ENCODE data around the gene METTL21A.

Gene METTL21A

DNA sequence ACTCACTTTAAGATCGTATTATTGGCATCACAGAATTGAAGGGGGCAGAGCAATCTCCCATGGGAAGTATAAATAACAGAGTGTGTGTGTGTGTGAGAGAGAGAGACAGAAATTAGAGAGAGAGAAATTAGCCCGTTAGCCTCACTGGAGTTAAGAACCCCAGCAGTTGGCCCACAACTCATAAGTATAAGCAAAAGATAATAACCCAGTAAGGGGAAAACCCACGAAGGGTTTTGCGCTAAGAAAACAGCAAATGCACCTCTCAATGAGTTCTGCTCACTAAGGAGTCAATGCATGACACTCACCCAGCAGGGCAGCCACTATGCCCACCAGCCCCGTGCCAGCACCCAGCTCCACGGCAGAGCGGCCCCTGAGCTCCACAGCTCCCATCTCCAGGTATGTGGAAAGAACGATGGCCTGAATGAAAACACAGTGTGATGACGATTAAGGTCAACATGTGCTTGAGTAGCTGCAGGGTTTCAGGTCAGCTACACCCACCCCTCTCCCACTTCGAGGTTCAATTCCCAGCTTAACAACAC, 3.6 kb downstream of the METTL21A start:
- no peak for DNase-seq

DNA sequence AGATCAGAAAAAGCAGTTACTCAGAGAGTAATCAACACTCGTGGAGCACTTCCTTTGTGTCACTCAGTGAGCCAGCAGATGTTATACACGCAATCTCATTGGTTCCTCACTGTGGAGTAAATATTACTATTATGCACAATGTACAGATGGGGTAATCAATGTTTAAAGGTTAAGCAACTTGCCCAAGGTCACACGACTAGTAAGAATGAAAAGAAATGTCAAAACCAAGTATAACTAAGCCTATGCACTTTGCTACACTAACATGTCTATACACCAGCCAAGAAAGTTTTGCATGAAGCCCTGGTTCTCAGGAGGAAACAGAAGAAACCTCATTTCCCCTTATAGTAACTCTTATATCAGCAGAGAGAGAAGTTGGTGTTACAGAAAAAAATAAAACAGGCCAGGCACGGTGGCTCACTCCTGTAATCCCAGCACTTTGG, 5.4 kb downstream of the METTL21A start:
- DNase-seq, result no peak

DNA sequence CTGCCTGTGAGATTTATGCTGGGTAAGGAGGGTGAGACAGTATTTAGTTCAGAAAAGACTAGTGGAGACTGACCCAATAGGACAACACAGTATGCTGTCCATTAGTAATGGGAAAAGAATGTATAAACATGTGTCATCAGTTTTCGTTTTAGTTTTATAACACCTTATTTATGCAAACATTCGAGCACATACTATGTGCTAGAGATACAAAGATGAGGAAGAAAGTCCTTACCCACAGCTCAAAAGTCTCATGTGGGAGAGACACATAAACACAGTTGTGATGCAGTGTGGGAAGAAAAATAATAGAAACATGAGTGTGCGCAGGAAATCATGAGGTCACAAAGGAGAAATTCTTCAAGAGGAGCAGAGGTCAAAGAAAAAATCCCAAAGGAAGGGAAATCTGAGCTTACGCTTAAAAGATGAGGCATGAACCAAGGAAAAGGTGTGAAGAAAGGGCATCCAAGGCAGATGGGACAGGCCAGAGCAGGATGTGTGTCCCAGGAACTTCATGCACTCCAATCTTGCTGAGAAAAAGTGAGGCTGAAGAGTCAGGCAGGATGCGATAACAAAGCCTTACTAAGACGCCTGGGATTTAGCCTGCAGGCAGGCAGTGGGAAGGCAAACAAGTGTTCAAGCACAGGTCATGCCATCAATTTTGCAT, 8.1 kb downstream of the METTL21A start:
- no peak for DNase-seq

DNA sequence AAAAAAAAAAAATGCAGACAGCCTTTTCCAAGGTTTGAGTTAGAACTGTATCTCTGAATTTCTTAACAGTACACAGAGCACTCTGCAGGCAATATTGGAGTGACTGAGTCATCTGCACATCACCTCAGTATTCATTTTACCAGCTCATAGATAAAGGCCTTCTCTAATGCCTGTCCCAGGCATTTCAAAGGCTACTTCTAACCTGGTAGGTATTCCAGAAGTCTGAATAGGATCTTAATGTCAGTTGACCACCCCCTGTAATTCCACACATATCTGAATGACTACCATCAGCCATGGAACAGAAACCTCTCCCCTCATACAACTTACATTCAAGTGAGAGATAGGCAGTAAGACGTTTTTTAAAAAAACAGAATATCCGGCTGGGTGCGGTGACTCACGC, 9.0 kb downstream of the METTL21A start:
- DNase-seq, result no peak

DNA sequence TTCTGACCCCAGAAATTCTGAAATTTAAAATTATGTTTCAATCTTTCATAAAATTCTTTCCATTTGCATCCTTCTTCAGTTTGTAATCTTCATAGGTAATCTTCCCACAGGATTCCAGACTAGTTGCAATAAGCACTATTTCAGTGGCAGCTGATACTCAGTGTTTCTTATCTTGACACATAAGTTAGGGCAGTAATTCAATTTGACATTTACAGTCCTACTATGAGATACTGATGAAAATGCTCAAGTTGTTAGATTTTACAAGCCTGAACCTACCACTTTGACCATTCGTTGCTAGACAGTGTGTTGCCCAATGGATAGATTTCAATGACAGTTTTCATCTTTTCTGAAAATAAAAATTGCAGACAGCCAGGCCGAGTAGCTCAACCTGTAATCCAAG, 10.4 kb downstream of the METTL21A start:
- no peak for DNase-seq

- DNase-seq, result no peak
Measured at GRCh38 chr2:207612714-207613113, 12.5 kb downstream of the METTL21A start.

DNA sequence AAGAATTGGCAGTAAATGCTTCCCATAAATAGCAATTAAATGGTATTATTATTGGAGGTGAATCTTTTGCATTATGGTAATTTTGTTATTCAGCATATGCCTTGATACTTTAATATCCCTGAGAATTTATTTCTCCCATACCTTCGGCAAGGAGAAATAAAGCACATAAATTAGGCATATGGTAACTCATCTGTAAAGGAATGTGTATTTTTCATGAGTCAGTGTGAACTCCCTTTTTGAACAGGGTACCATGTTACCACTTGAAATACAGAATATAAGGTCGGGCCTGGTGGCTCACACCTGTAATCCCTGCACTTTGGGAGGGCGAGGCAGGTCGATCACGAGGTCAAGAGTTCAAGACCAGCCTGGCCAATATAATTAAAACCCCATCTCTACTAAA, 18.4 kb downstream of the METTL21A start:
- no peak for DNase-seq

GRCh38 chr2:207606399-207606798, 18.8 kb downstream of the METTL21A start:
- no peak for DNase-seq

DNA sequence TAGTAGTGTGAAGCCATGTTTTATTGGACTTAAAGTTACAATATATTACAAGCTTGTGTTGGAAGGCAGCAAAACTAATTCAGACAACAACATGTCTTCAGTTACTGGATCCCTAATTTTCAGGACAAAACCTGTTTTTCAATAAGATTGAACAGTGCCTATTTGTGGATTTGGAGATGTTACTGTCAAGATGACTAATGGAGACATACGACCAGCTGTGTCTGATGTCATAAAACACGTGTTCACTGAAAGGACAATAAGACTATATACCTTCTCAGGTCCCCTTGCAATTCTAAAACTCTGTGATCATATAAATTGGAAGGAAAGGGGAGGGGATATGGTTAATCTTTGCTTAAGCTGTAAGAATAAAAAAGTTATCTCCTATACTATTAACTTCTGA, 21.7 kb downstream of the METTL21A start:
- no peak for DNase-seq

DNA sequence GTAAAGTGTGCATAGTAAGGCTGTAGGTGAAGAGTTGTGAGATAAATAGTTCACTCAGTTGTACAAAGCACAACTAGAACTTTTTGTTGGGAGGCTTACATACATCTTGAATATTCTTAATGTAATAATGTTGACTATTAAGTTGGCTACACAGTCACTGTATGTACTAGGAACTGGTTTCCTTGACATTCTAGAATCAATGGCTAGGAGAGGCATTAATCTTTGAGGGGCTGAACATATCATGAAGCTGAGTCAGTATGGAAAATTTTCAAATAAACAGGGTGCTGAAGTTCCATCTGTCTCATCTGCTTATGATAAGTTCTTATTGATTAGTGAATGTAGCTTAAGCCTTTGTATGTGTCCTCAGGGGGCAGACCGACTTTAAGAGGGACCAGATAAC, 23.4 kb downstream of the METTL21A start:
- DNase-seq, result no peak

- DNase-seq, result no peak
Measured at GRCh38 chr2:207600231-207600630, 25.0 kb downstream of the METTL21A start.

GRCh38 chr2:207599636-207600035, 25.6 kb downstream of the METTL21A start:
- no peak for DNase-seq

GRCh38 chr2:207594731-207595130, 30.5 kb downstream of the METTL21A start:
- DNase-seq, result no peak

DNA sequence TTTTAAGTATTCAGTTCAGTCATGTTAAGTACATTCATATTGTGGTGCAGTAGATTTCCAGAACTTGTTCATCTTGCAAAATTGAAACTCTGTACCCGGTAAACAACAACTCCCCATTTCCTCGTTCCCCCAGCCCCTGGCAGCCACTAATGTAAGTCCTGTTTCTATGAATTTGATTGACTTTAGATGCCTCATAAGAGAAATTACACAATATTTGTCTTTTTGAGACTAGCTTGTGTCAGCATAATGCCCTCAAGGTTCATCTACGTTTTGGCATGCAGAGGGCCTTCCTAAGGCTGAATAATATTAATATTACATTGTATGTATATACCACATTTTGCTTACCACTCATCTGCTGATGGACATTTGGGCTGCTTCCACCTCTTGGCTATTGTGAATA, 30.9 kb downstream of the METTL21A start:
- DNase-seq, result no peak

GRCh38 chr2:207593277-207593676, 31.9 kb downstream of the METTL21A start:
- no peak for DNase-seq

- DNase-seq, result no peak
Measured at GRCh38 chr2:207589143-207589542, 36.1 kb downstream of the METTL21A start.

GRCh38 chr2:207587305-207587704, 37.9 kb downstream of the METTL21A start:
- DNase-seq, result no peak

- no peak for DNase-seq
Measured at GRCh38 chr2:207584952-207585351, 40.2 kb downstream of the METTL21A start.

DNA sequence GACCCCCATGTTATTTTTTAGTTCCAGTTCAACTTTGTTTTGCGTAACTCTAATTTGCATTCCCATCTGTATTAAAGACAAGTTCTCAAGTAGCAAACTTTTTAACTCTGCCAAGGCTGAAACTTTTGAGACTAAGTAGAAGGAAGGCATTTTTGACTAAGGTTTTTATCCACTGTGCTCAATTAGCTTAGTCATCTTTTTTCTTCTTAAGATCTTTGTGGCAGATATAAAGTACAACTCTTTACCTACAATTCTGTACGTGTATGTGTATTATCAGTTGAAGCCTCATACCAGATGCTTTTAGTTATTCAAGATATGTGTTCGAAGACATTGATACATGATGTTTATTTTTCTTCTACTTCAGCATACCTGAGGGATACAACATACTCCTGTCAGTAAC, 53.8 kb downstream of the METTL21A start:
- DNase-seq, result no peak

GRCh38 chr2:207567671-207568070, 57.5 kb downstream of the METTL21A start:
- no peak for DNase-seq

DNA sequence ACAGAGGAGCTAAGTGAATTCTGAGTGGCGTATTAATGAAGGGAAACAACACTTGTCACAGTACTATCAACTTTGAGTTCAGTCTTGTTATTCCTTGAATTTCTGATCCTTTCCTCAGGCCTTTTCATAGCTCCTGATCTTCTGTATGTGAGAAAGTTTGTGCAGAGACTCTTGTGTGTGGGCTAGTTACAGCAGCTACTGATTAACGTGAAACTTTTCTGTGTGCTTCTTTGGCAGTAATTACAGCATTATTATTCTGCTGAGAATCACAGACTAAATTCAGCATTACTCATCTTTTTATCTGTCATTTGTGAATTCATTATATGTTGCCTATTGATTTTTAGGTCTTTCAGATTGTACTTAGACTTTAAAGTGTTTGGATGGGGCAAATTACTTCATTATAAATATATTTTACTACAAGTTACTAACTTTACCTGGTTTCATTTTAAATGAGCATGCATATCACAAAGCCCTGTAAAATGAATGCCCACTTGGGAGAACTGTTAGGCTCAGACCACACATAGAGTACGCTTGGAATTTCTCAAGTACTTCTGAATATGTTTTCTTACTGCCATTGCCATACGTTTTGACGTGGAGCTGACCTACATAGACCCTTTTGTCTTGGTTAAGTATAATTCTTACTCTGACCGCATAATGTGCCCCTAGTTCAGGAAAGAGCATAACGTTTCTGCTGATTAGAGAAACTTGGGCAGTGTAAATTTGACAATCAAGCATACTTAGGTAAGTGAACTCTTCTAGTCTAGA, 59.3 kb downstream of the METTL21A start:
- DNase-seq, result no peak

Measured in activated gamma-delta T cell treated with Interleukin-2 at 50 U/mL for 16 hours (primary cell).